Prostate gland (tissue), 2 donors: Measurements from ENCODE around the gene DMXL2. TPM values are rescaled to one million over a fixed set of nuclear protein-coding genes. Genes with fewer than 3 reads are reported as not detected.

Experiments
- DNase-seq: peaks from one replicate; pipeline ENCODE4 v3.0.0-alpha.2; 2019; ENCODE audit warnings: low spot score
- H3K27ac ChIP-seq, 2 donors: fragments of 200-600 bp; sonication (generic); 2 replicates each; pipeline ENCODE4 v1.5.1; 2017 to 2019
- H3K27me3 ChIP-seq: fragments of 200-600 bp; sonication (generic); replicated peaks from 2 replicates; pipeline ENCODE4 v1.5.1; 2019; ENCODE audit not compliant: insufficient read depth
- H3K36me3 ChIP-seq, 2 donors: fragments of 200-600 bp; sonication (generic); 1 replicate in 1 of 2; 2 replicates in 1 of 2; pipeline versions ENCODE4 v1.5.1 to v1.8.1; 2017 to 2019
- H3K4me1 ChIP-seq: fragments of 200-600 bp; sonication (generic); replicated peaks from 2 replicates; pipeline ENCODE4 v1.5.1; 2019
- H3K4me3 ChIP-seq, 2 donors: fragments of 200-600 bp; sonication (generic); 2 replicates each; pipeline ENCODE4 v1.5.1; 2017 to 2019
- H3K9me3 ChIP-seq: fragments of 200-600 bp; sonication (generic); 2 replicates; pipeline ENCODE4 v1.5.1; 2017
- POLR2A ChIP-seq: fragments of 450-650 bp; IDR thresholded peaks from one replicate; pipeline ENCODE4 v1.6.1; 2016; ENCODE audit warnings: antibody characterized with exemption, mild to moderate bottlenecking
- POLR2AphosphoS5 ChIP-seq: sonication (generic); formaldehyde crosslinking; IDR thresholded peaks from one replicate; pipeline ENCODE4 v1.6.1; 2017; ENCODE audit warnings: antibody characterized with exemption
- WGBS: methylation state at CpG from one replicate; pipeline ENCODE4 v1.1.5; 2018; 5-methylcytosine and 5-hydroxymethylcytosine counted together
- intact Hi-C: fragments of 100-400 bp; cut with DNase I; formaldehyde crosslinking; loops from one replicate; pipeline ENCODE4 v1.14.2; 2022
- total RNA-seq, 2 donors: library from RNA; depleted of rRNA; stranded (reverse); fragments of >200 nt; gene quantifications; one replicate each; pipeline ENCODE4 v1.1.0, GENCODE V29; 2016
- TF ChIP-seq, protein P1 (sequence below), 4 experiments: fragments of 200-600 bp in 2 of 4; fragments of 450-650 bp in 2 of 4; sonication (generic) in 2 of 4; IDR thresholded peaks; 1 replicate in 3 of 4; 2 replicates in 1 of 4; pipeline ENCODE4 v1.5.1; 2016 to 2019; ENCODE audit warnings: antibody characterized with exemption in 4 of 4, mild to moderate bottlenecking in 2 of 4, moderate library complexity in 2 of 4

Gene DMXL2
- total RNA-seq, 2 donors from 2014 or later = 12.2 to 35.3 TPM

DNA sequence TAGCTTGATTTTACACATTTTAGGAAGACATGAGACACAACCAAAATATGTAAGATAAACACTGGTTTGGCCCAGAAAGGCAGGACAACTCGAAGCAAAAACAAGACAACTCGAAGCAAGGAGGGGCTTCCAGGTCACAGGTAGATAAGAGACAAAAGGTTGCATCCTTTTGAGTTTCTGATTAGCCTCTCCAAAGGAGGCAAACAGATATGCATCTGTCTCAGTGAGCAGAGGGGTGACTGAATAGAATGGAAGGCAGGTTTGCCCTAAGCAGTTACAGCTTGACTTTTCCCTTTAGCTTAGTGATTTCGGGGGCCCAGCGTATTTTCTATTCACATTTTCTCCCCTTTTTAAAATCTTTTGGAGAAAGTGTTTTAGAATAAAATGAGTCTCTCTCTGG is 206.4 kb downstream of the DMXL2 start:
- Histone ChIP-seq H3K27ac (no peak overlapping the region), H3K9me3 (no peaks in the 10 kb centered on the region), H3K36me3 (no peaks in the 10 kb centered on the region), H3K27me3 (no peaks in the 10 kb centered on the region), H3K4me1 (no peaks in the 10 kb centered on the region), H3K4me3 (no peak overlapping the region)
- WGBS = 32% methylated on average over 4 of the region's 4 CpGs
- no peak for DNase-seq
- TF ChIP-seq, protein P1, sequence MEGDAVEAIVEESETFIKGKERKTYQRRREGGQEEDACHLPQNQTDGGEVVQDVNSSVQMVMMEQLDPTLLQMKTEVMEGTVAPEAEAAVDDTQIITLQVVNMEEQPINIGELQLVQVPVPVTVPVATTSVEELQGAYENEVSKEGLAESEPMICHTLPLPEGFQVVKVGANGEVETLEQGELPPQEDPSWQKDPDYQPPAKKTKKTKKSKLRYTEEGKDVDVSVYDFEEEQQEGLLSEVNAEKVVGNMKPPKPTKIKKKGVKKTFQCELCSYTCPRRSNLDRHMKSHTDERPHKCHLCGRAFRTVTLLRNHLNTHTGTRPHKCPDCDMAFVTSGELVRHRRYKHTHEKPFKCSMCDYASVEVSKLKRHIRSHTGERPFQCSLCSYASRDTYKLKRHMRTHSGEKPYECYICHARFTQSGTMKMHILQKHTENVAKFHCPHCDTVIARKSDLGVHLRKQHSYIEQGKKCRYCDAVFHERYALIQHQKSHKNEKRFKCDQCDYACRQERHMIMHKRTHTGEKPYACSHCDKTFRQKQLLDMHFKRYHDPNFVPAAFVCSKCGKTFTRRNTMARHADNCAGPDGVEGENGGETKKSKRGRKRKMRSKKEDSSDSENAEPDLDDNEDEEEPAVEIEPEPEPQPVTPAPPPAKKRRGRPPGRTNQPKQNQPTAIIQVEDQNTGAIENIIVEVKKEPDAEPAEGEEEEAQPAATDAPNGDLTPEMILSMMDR (IDR thresholded peaks at IDR 0.05) = no peak
- TF ChIP-seq POLR2A (no peak), POLR2AphosphoS5 (no peak)
- intact Hi-C loops = no loop called here

DNA sequence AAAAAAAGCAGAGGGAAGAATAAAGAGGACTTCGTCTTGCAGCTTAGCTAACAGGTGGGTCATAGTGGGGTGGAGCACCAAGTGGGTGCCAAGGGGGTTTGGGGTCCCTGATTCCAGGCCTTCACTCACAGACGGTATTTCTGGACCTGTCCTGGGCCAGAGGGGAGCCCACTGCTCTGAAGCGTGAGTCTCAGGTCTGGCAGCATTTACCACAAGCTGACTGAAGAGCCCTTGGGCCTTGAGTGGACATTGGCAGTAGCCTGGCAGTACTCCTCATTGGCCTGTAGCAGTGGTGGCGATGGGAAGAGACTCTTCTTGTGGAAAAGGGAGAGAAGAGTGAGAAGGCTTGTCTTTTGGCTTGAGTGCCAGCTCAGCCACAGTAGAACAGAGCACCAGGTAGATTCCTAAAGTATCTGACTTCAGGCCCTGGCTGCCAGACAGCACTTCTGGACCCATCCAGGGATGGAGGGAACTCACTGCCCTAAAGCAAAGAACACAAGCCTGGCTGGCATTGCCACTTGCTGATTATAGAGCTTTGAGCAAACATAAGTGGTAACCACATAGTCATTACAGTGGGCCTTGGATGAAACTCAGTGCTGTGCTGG is 208.2 kb downstream of the DMXL2 start:
- DNase-seq = no peak
- no peaks in the 10 kb centered on the region for H3K36me3 ChIP-seq
- no peaks in the 10 kb centered on the region for H3K9me3 ChIP-seq
- intact Hi-C loops = no loop called here
- H3K27me3 ChIP-seq = no peaks in the 10 kb centered on the region
- no peak overlapping the region for H3K27ac ChIP-seq
- H3K4me3 ChIP-seq = no peak overlapping the region
- no peak for TF ChIP-seq POLR2A
- no peak for TF ChIP-seq POLR2AphosphoS5
- TF ChIP-seq, protein P1 (IDR thresholded peaks at IDR 0.05) = no peak
- no peaks in the 10 kb centered on the region for H3K4me1 ChIP-seq
- WGBS = 95% methylated on average over 4 of the region's 4 CpGs

DNA sequence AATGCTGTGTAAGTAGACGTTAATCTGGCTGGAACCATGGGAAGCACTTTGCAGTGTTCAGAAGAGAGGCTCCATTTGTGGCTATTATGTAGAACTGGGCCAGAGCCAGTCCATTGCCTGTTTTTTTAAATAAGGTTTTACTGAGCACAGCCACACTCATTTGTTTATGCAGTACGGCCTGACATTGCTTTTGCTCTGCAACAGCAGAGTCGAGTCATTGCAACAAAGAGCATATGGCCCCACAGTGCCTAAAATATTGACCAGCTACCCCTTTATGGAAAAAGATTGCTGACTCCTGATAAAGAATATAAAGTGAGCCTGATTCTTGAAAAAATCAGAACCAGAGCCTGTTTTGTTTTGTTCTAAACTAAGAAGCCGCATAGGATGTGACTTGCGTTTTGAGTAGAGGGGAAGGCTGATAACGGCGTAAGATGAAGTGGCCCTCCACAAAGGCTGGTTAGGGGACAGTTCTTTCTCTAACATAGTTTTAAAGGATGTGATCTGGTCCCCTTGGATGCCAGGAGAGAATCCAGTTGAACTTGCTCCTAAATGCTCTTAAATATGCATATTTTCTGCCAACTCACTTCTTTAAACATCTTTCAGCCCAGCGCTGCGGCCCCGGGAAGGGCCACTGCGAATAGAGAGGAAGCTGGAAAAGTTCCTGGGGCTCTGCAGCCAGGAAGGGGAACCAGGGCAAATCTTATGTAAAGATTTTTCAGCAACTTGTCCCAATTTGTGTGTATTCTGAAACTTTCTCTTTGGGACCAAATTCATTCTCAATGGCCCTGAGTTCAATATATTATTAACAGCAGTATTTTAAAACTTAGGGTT is 216.7 kb downstream of the DMXL2 start:
- TF ChIP-seq POLR2A (no peak), POLR2AphosphoS5 (no peak)
- TF ChIP-seq, protein P1 (IDR thresholded peaks at IDR 0.05) = no peak
- intact Hi-C loops = no loop called here
- Histone ChIP-seq H3K27me3 (peaks cover 4% of the 10 kb centered on the region), H3K4me1 (no peaks in the 10 kb centered on the region), H3K9me3 (no peaks in the 10 kb centered on the region), H3K4me3 (no peak overlapping the region), H3K27ac (no peak overlapping the region), H3K36me3 (no peaks in the 10 kb centered on the region)
- 59% methylated on average over 11 of the region's 11 CpGs for WGBS
- DNase-seq = no peak

DNA sequence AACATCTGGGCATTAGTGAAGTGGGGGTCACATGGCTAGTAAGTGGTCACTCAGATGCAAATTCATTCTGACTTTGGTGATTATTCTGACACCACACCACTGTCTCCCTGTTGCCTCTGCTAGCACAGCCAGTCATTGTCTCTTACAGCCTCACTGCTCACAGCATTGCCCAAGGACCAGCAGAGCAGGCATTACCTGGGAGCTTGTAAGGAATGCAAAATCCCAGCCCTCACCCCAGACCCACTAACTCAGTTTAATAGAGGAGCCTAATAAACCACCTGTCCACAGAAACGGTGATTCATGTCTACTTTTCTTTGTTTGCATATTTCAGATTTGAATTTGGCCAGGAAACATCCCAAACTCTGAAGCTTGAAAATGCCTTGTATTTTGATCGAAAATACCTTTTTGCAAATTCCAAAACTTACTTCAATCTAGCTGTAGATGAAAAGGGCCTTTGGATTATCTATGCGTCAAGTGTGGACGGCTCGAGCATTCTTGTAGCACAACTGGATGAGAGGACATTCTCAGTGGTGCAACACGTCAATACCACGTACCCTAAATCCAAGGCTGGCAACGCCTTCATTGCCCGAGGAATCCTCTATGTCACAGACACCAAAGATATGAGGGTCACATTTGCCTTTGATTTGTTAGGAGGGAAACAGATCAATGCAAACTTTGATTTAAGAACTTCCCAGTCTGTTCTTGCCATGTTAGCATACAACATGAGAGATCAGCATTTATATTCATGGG is 218.4 kb downstream of the DMXL2 start:
- no peak overlapping the region for H3K27ac ChIP-seq
- H3K27me3 ChIP-seq = peaks cover 4% of the 10 kb centered on the region
- no peaks in the 10 kb centered on the region for H3K9me3 ChIP-seq
- no peak overlapping the region for H3K4me3 ChIP-seq
- H3K36me3 ChIP-seq = no peaks in the 10 kb centered on the region
- no peak for DNase-seq
- intact Hi-C loops = no loop called here
- no peaks in the 10 kb centered on the region for H3K4me1 ChIP-seq
- TF ChIP-seq POLR2AphosphoS5 (no peak), POLR2A (no peak)
- TF ChIP-seq, protein P1 (IDR thresholded peaks at IDR 0.05) = no peak
- WGBS = 83% methylated on average over 9 of the region's 9 CpGs
